Subcutaneous adipose tissue (tissue), 4 donors: ENCODE results near the gene SPRY1. TPM values are rescaled to one million over a fixed set of nuclear protein-coding genes. Genes with fewer than 3 reads are reported as not detected.

Experiments used
- CTCF ChIP-seq: fragments of 450-650 bp; IDR thresholded peaks from one replicate; pipeline ENCODE4 v1.5.1; 2016; ENCODE audit warnings: low read depth, mild to moderate bottlenecking, control low read depth, antibody characterized with exemption, moderate library complexity
- total RNA-seq, 4 donors: library from RNA; depleted of rRNA; stranded (reverse); fragments of >200 nt; gene quantifications; one replicate each; pipeline ENCODE4 v1.1.0, GENCODE V29; 2016

Gene SPRY1
- total RNA-seq, 4 donors from 2014 or later: 139 to 350 (median 162) TPM

GRCh38 chr4:123352240-123352945 is 44.2 kb upstream of the SPRY1 start:
- TF ChIP-seq CTCF: no peak

- no peak for TF ChIP-seq CTCF
Measured at GRCh38 chr4:123352966-123353365, 43.6 kb upstream of the SPRY1 start.

GRCh38 chr4:123353656-123354055 is 42.9 kb upstream of the SPRY1 start:
- TF ChIP-seq CTCF: no peak

GRCh38 chr4:123354701-123355100 is 41.9 kb upstream of the SPRY1 start:
- TF ChIP-seq CTCF: no peak

GRCh38 chr4:123356921-123357320 is 39.7 kb upstream of the SPRY1 start:
- no peak for TF ChIP-seq CTCF

- TF ChIP-seq CTCF: no peak
Measured at GRCh38 chr4:123359449-123360315, 36.9 kb upstream of the SPRY1 start.

- TF ChIP-seq CTCF: no peak
Measured at GRCh38 chr4:123361195-123361861, 35.3 kb upstream of the SPRY1 start.
